Ramos (cell line): ENCODE data around the gene ZBTB11.
"Not testable (repeated sequence)": the region's sequence is repeated elsewhere in the genome, so short reads cannot be mapped to it uniquely, and the experiment has no call there.

Source experiments
- in situ Hi-C: fragments of 300-500 bp; cut with MboI; formaldehyde crosslinking; loops from one replicate; pipeline ENCODE4 v1.14.3; 2022; ENCODE audit warnings: low sequenced_read_pairs; ENCODE audit not compliant: unreplicated experiment

ZBTB11 gene

GRCh38 chr3:101623656-101624055 is 53.3 kb downstream of the ZBTB11 start:
- in situ Hi-C loops: no loop called here

DNA sequence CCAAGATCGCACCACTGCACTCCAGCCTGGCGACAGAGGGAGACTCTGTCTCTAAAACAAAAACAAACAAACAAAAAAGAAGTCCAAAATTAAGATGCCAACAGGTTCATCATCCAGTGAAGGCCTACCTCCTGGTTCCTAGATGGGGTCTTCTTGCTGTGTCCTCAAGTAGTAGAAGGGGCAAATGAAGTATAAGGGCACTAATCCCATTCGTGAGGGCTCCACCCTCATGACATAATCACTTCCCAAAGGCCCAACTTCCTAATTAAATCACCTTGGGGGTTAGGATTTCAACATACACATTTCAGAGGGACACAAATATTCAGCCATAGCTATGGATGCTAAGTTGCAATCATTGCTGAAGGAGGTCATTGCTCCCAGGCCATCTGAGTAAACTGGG is 57.2 kb downstream of the ZBTB11 start:
- in situ Hi-C loops: no loop called here

- in situ Hi-C loops: no loop called here
Observed at GRCh38 chr3:101618726-101619125, 58.2 kb downstream of the ZBTB11 start.

DNA sequence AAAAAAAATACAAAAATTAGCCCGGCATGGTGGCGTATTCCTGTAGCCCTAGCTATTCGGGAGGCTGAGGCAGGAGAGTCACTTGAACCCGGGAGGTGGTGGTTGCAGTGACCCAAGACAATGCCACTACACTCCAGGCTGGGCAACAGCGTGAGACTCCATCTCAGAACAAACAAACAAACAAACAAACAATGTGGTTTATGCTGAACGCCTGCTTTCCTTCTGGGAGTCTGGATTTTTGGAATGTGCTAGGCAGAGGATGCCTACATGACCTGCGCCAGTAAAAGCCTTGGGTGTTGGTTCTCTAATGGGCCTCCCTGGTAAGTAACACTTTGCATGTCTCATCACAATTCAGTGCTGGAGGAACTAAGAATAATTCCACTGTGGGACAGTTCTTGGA is 59.5 kb downstream of the ZBTB11 start:
- in situ Hi-C loops: no loop called here

GRCh38 chr3:101615525-101615924 is 61.4 kb downstream of the ZBTB11 start:
- in situ Hi-C loops: no loop called here

DNA sequence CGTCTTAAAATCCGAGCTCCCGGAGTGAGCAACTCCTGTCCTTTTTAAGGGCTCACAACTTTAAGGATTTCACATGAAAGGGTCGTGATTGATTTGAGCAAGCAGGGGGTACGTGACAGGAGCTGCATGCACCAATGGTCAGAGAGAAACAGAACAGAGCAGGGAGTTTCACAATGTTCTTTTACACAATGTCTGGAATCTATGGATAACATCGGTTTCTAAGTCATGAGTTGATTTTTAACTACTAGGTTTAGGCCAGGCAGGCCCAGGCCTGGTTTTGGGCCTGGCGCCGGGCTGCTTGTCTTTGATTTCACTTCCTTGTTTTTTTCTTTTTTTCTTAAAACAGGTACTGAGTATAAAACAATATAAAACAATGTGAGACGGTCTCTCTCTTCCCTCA is 63.9 kb downstream of the ZBTB11 start:
- in situ Hi-C loops: not testable (repeated sequence)

DNA sequence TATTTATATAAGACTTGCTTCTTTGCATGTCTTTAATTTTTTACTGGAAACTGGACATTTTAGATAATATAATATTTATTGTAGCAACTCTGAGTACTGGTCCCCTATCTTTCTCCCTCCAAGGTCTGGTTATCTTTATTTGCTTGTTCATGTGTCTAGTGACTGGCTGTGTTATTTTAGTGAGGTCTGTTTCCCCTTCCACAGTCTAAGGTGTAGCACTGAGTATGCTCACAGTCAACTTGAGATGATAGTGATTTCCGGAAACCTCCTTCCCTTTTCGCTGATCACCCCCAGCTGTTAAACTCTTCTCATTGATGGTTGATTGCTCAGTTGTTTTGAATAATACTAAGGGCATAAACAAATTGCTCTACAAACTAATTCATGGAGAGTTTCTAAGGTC is 65.9 kb downstream of the ZBTB11 start:
- in situ Hi-C loops: no loop called here

DNA sequence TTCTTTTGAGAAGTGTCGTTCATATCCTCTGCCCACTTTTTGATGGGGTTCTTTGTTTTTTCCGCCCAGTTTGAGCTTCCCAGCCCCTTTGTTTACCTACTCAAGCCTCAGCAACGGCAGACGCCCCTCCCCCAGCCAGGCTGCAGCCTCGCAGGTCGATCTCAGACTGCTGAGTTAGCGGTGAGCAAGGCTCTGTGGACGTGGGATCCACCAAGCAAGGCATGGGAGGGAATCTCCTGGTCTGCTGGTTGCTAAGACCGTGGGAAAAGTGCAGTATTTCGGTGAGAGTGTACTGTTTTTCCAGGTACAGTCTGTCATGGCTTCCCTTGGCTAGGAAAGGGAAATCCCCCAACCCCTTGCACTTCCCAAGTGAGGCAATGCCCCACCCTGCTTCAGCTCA is 71.5 kb downstream of the ZBTB11 start:
- in situ Hi-C loops: not testable (repeated sequence)

- in situ Hi-C loops: no loop called here
Observed at GRCh38 chr3:101603184-101603583, 73.7 kb downstream of the ZBTB11 start.

GRCh38 chr3:101602731-101603130 is 74.2 kb downstream of the ZBTB11 start:
- in situ Hi-C loops: no loop called here
